HEK293T (cell line): ENCODE measurements around the gene CHODL.

ENCODE experiments used
- BHLHE40 ChIP-seq: fragments of 450-650 bp; IDR thresholded peaks from 2 replicates; pipeline ENCODE4 v1.6.1; 2016; ENCODE audit warnings: mild to moderate bottlenecking, moderate library complexity, borderline replicate concordance
- CTBP1 ChIP-seq: fragments of 450-650 bp; IDR thresholded peaks from 2 replicates; pipeline ENCODE4 v1.6.1; 2016; ENCODE audit warnings: borderline replicate concordance
- ELF4 ChIP-seq: fragments of 450-650 bp; IDR thresholded peaks from 2 replicates; pipeline ENCODE4 v1.6.1; 2017; ENCODE audit warnings: antibody characterized with exemption
- FOXA1 ChIP-seq: fragments of 450-650 bp; IDR thresholded peaks from 2 replicates; pipeline ENCODE4 v1.6.1; 2016; ENCODE audit warnings: mild to moderate bottlenecking
- FOXM1 ChIP-seq: fragments of 450-650 bp; IDR thresholded peaks from 2 replicates; pipeline ENCODE4 v1.6.1; 2017; ENCODE audit warnings: mild to moderate bottlenecking, borderline replicate concordance
- LEF1 ChIP-seq: fragments of 450-650 bp; IDR thresholded peaks from 2 replicates; pipeline ENCODE4 v1.6.1; 2017; ENCODE audit warnings: mild to moderate bottlenecking, borderline replicate concordance
- NFRKB ChIP-seq: fragments of 450-650 bp; IDR thresholded peaks from 2 replicates; pipeline ENCODE4 v1.6.1; 2016; ENCODE audit warnings: mild to moderate bottlenecking, moderate library complexity
- SP1 ChIP-seq: fragments of 450-650 bp; IDR thresholded peaks from 2 replicates; pipeline ENCODE4 v1.6.1; 2017
- TARDBP ChIP-seq: fragments of 450-650 bp; IDR thresholded peaks from 2 replicates; pipeline ENCODE4 v1.6.1; 2016
- TF ChIP-seq, protein P1 (sequence below): fragments of 450-650 bp; IDR thresholded peaks from 2 replicates; pipeline ENCODE4 v1.6.1; 2016

GRCh38 chr21:18204931-18205330 is 39.7 kb upstream of the CHODL start:
- TF ChIP-seq TARDBP (no peak), ELF4 (no peak), CTBP1 (no peak), SP1 (no peak), FOXA1 (no peak), NFRKB (no peak), FOXM1 (no peak), LEF1 (no peak), BHLHE40 (no peak)
- TF ChIP-seq, protein P1, sequence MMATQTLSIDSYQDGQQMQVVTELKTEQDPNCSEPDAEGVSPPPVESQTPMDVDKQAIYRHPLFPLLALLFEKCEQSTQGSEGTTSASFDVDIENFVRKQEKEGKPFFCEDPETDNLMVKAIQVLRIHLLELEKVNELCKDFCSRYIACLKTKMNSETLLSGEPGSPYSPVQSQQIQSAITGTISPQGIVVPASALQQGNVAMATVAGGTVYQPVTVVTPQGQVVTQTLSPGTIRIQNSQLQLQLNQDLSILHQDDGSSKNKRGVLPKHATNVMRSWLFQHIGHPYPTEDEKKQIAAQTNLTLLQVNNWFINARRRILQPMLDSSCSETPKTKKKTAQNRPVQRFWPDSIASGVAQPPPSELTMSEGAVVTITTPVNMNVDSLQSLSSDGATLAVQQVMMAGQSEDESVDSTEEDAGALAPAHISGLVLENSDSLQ = no peak
